Upper lobe of left lung (tissue), 4 donors: ENCODE measurements around the gene ADAD2.

ENCODE experiments used
- EP300 ChIP-seq, 4 donors: sonication (generic); formaldehyde crosslinking; IDR thresholded peaks; one replicate each; pipeline ENCODE4 v1.5.1; 2017; ENCODE audit warnings: antibody characterized with exemption in 4 of 4, control low read depth in 2 of 4
- POLR2A ChIP-seq, 4 donors: fragments of 450-650 bp; IDR thresholded peaks; one replicate each; pipeline ENCODE4 v1.5.1; 2016 to 2017; ENCODE audit warnings: antibody characterized with exemption in 4 of 4, mild to moderate bottlenecking in 2 of 4
- POLR2AphosphoS5 ChIP-seq, 2 donors: sonication (generic); formaldehyde crosslinking; IDR thresholded peaks; one replicate each; pipeline ENCODE4 v1.5.1; 2017; ENCODE audit warnings: antibody characterized with exemption in 2 of 2

DNA sequence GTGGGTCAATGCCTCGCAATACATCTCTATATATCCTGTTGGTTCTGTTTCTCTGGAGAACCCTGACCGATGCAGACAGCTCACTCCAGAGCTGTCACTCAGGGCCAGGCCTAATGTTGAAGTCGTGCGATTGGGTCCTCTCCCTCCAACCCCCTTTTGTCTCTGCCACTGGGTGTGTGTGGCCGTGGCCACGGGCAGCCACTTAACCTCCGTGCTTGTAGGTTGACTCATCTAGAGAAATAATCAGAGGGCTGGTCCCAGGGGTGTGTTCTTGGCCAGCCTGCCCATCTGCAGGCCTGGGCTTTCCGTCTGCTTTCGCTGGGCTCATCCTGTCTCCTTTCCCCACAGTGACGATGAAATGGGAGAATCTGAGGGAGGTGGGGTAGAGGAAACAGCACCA lies 7.4 kb downstream of the ADAD2 start:
- TF ChIP-seq POLR2A (IDR thresholded peaks at IDR 0.05) (no peak), POLR2AphosphoS5 (IDR thresholded peaks at IDR 0.05) (no peak), EP300 (IDR thresholded peaks at IDR 0.05) (no peak)
